Heart left ventricle (tissue), 16 donors: ENCODE measurements around the gene PSTPIP1. TPM values are rescaled to one million over a fixed set of nuclear protein-coding genes. Genes with fewer than 3 reads are reported as not detected.

Source experiments
- ATAC-seq, 4 donors: fragments of 200-7000 bp; cut with Tn5 transposase; one replicate each; pipeline ENCODE4 v1.9.1; 2020 to 2022; ENCODE audit warnings: moderate library complexity in 4 of 4, mild to moderate bottlenecking in 3 of 4, moderate number of reproducible peaks in 1 of 4
- DNase-seq, 5 donors: peaks; one replicate each; pipeline ENCODE4 v3.0.0-alpha.2; 2020
- H3K27ac ChIP-seq, 12 donors: fragments of 200-600 bp; sonication (generic) in 4 of 12; one replicate each; pipeline versions ENCODE4 v1.5.0 to v1.8.0; 2016 to 2022; ENCODE audit warnings: mild to moderate bottlenecking in 2 of 12
- H3K27me3 ChIP-seq, 9 donors: fragments of 200-600 bp; sonication (generic) in 2 of 9; one replicate each; pipeline versions ENCODE4 v1.5.1 to v1.8.0; 2016 to 2022; ENCODE audit warnings: mild to moderate bottlenecking in 3 of 9
- H3K36me3 ChIP-seq, 9 donors: fragments of 200-600 bp; sonication (generic) in 2 of 9; one replicate each; pipeline versions ENCODE4 v1.5.0 to v1.8.0; 2018 to 2022; ENCODE audit warnings: mild to moderate bottlenecking in 2 of 9
- H3K4me1 ChIP-seq, 12 donors: fragments of 200-600 bp; sonication (generic) in 4 of 12; one replicate each; pipeline versions ENCODE4 v1.5.0 to v1.8.0; 2016 to 2022; ENCODE audit warnings: mild to moderate bottlenecking in 3 of 12
- H3K4me3 ChIP-seq, 12 donors: fragments of 200-600 bp; sonication (generic) in 4 of 12; one replicate each; pipeline versions ENCODE4 v1.5.0 to v1.8.0; 2017 to 2022; ENCODE audit warnings: mild to moderate bottlenecking in 9 of 12, moderate library complexity in 4 of 12
- H3K9me3 ChIP-seq, 12 donors: fragments of 200-600 bp; sonication (generic) in 4 of 12; one replicate each; pipeline versions ENCODE4 v1.5.0 to v1.8.0; 2016 to 2022; ENCODE audit warnings: mild to moderate bottlenecking in 1 of 12
- POLR2A ChIP-seq, 2 donors: fragments of 450-650 bp; IDR thresholded peaks; one replicate each; pipeline ENCODE4 v1.6.1; 2017; ENCODE audit warnings: antibody characterized with exemption in 2 of 2, mild to moderate bottlenecking in 2 of 2, moderate library complexity in 2 of 2
- WGBS, 4 donors: extraction: QIAGEN DNeasy Blood & Tissue Kit in 2 of 4; methylation state at CpG; one replicate each; pipeline versions ENCODE4 v1.1.5 to v1.1.7; 2013 to 2018; 5-methylcytosine and 5-hydroxymethylcytosine counted together
- intact Hi-C, 10 donors: fragments of 100-400 bp; cut with DNase I; formaldehyde crosslinking; loops; one replicate each; pipeline versions ENCODE4 v1.11.1 to v1.14.2; 2022
- polyA plus RNA-seq, 2 donors: library from polyadenylated mRNA; stranded (reverse); fragments of 200-250 nt; gene quantifications; one replicate each; pipeline ENCODE4 v1.2.3, GENCODE V29; 2013
- total RNA-seq, 9 donors: library from RNA; depleted of rRNA in 2 of 9; stranded (reverse); fragments of >200 nt in 2 of 9; fragmentation: NEBNext Ultra II Directional in 3 of 9; extraction: Animal tissue kit (Norgen Biotek cat#: 25700) in 3 of 9; gene quantifications; one replicate each; pipeline versions ENCODE4 v1.1.0 to v1.2.4, GENCODE V29; 2016 to 2023
- TF ChIP-seq, protein P1 (sequence below), 12 donors: fragments of 200-600 bp; sonication (generic) in 4 of 12; IDR thresholded peaks; one replicate each; pipeline versions ENCODE4 v1.5.0 to v1.8.0; 2018 to 2022; ENCODE audit warnings: antibody characterized with exemption in 12 of 12, mild to moderate bottlenecking in 5 of 12
- donor health status: ischemic (EF 13 %, LVEDD 7.1; RV severe dilation, severe dysfunction).
- donor health status: healthy with polysubstance abuse.
- donor health status: DM: no; HTN: yes; CAD: no.
- donor health status: DM: no; HTN: no; CAD: no.
- donor health status: ischemic (EF 25% LVEDD 6.9; RV normal size, moderate dysfunction).
- donor health status: ischemic (EF 25% LVEDD 5.7; RV mildly dilated, moderate dysfunction).
- donor health status: healthy.
- donor health status: DM: yes; HTN: yes; CAD: no.
- donor health status: ischemic (EF 35%, LVEDD 5.7; RV mildly dilated, moderate dysfunction).
- donor health status: nonischemic (EF 11% LVEDD 7.7; RV severe dilation, severe dysfunction).
- donor health status: DM: yes; HTN: yes; CAD: no.
- donor health status: PGD.
- donor health status: ischemic (EF 29% LVEDD 5.4; RV normal size, mild dysfunction).
- donor health status: nonischemic (EF 23%, LVEDD 6.1; RV moderate dilation, normal function).

PSTPIP1 gene
- total and polyA plus RNA-seq, 11 donors, result 1.3 to 17.2 (median 2.9) TPM

DNA sequence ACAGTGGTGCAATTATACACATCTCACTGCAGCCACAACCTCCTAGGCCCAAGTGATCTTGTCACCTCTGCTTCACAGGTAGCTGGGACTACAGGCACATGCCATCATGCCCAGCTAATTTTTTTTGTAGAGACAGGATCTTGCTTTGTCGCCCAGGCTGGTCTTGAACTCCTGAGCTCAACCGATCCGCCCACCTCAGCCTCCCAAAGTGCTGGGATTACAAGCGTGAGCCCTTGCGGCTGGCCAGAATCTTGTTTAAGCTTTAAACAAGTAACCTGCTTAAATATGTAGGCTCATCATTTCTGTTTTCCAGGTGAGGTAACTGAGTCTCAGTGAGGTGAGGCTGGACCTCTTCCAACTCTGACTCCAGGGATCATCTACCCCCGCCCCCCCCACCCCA lies 7.7 kb upstream of the PSTPIP1 start:
- Histone ChIP-seq H3K36me3 (no peaks in the 10 kb centered on the region), H3K4me3 (no peak overlapping the region), H3K4me1 (peaks cover 0 to 66% (median 13%) of the 10 kb centered on the region in 12 donors), H3K27me3 (no peaks in the 10 kb centered on the region), H3K27ac (peak overlapping the region in 1 of 12 donors; percentile 93), H3K9me3 (no peaks in the 10 kb centered on the region)
- intact Hi-C loops, result no loop called here
- TF ChIP-seq POLR2A (IDR thresholded peaks at IDR 0.05), result no peak
- TF ChIP-seq, protein P1, sequence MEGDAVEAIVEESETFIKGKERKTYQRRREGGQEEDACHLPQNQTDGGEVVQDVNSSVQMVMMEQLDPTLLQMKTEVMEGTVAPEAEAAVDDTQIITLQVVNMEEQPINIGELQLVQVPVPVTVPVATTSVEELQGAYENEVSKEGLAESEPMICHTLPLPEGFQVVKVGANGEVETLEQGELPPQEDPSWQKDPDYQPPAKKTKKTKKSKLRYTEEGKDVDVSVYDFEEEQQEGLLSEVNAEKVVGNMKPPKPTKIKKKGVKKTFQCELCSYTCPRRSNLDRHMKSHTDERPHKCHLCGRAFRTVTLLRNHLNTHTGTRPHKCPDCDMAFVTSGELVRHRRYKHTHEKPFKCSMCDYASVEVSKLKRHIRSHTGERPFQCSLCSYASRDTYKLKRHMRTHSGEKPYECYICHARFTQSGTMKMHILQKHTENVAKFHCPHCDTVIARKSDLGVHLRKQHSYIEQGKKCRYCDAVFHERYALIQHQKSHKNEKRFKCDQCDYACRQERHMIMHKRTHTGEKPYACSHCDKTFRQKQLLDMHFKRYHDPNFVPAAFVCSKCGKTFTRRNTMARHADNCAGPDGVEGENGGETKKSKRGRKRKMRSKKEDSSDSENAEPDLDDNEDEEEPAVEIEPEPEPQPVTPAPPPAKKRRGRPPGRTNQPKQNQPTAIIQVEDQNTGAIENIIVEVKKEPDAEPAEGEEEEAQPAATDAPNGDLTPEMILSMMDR (IDR thresholded peaks at IDR 0.05), result no peak
- WGBS, 4 donors, result 93 to 98% (median 95%) methylated on average over 5 to 6 of the region's 6 CpGs
- DNase-seq, result peak in 1 of 5 donors; percentile 11
- no peak for ATAC-seq

DNA sequence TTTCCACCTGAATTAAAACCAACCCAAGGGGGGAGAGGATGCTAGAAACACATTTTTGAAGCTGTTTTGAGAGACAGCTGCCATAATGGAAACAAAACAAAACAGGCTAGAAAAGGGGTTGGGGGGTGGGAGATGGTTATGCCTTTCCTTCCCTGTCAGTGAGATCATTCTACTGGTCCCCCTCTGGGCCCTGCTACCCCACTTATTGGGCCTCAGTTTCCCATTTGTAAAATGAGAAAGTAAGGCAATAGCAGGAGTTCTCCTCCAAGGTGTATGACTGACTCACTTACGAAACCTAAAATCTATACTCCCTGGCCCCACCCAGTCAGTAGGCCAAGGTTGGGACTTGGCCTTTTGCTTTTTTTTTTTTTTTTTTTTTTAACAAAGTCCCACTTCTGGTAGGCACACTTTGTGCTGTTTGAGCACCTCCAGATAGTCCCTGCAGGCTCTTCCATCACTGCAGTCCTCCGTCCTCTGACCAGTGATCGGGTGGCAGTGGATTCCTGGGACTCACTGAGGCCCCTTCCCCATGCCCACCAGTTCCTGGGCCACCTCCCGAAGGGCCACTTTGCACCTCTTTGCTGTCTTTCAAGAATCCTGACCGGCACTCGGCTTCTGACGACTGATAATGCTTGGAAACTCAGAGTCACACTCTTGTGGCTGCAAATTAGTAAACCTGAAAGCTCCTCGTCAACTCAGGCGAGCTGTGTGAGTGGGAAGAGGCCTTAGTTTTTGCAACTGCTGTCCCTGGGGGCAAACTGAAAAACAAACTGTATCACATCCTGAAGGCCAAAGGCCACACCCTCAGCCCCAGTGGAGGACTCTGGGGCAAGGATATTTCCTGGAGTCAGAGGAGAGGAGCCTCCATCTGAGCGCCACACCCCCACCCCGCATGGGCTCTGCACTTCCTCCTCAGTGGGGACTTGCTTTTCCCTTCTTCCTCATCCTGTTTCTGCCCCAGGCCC lies 6.7 kb upstream of the PSTPIP1 start:
- peak; percentile 39 to 91 (median 86) for ATAC-seq
- H3K9me3 ChIP-seq, result no peaks in the 10 kb centered on the region
- intact Hi-C loops, result no loop called here
- H3K27me3 ChIP-seq, result no peaks in the 10 kb centered on the region
- 56 to 66% (median 59%) methylated on average over 11 of the region's 11 CpGs for WGBS, 4 donors
- H3K27ac ChIP-seq, result peak overlapping the region in 11 of 12 donors; percentile 25 to 93 (median 56)
- H3K4me1 ChIP-seq, result peaks cover 0 to 71% (median 13%) of the 10 kb centered on the region in 12 donors
- TF ChIP-seq POLR2A (IDR thresholded peaks at IDR 0.05), result no peak
- TF ChIP-seq, protein P1 (IDR thresholded peaks at IDR 0.05), result no peak
- H3K4me3 ChIP-seq, result no peak overlapping the region
- peak; percentile 60 to 87 (median 76) for DNase-seq
- H3K36me3 ChIP-seq, result no peaks in the 10 kb centered on the region

DNA sequence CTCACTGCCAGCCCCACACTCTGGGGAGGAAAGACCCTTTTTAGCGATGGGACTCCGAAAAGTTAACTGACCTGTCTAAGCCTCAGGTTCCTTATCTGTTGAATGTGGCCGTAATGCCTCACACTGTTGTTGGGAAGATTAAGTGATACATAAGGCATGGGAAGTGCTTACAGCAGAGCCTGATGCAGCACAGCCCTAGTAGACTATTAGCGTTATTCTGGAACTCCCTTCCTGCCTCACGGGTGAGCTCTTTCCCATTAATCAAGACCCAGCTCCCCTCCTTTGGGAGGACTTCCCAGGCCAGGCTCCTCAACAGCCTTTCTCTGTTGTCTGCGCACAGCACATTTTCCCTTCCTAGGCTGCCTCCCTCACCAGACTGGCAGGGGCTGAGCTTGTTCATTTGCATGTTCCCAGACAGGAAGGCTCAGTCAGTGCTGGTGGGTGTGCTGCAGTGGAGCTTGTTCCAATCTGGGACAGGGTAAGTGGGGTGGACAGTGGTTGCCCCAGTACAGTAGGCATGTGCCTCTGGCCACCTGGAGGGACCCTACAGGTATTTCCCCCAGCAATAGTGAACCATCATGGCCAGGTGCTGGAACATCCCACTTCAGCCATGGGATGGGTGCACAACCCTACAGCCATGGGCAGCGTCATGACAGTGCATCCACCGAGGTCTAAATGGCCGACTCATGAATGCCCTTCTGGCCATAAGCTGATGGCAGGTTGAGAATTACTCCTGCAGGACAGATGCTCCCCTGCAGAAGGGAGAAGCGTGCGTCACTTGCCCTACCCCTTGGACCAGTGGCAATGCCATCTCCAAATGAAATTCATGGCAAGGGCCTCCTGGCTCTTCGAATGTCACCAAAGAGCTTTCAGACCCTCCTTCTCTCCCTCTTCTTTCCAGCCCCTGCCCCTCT lies 5.8 kb upstream of the PSTPIP1 start:
- Histone ChIP-seq H3K27ac (peak overlapping the region in 9 of 12 donors; percentile 41 to 93 (median 57)), H3K9me3 (no peaks in the 10 kb centered on the region), H3K27me3 (no peaks in the 10 kb centered on the region), H3K36me3 (no peaks in the 10 kb centered on the region), H3K4me1 (peaks cover 0 to 72% (median 13%) of the 10 kb centered on the region in 12 donors), H3K4me3 (no peak overlapping the region)
- DNase-seq (peak in 3 of 5 donors; percentile 36 to 49 (median 40)), ATAC-seq (peak; percentile 15 to 71 (median 50))
- TF ChIP-seq, protein P1 (IDR thresholded peaks at IDR 0.05), result no peak
- TF ChIP-seq POLR2A (IDR thresholded peaks at IDR 0.05), result no peak
- 65 to 75% (median 69%) methylated on average over 12 of the region's 12 CpGs for WGBS, 4 donors
- intact Hi-C loops, result no loop called here
